ENCODE measurements around the gene CSPG5. TPM values are rescaled to one million over a fixed set of nuclear protein-coding genes. Genes with fewer than 3 reads are reported as not detected.
A peak's percentile ranks its signal among the peaks of the same experiment; 100 is the strongest.

CSPG5 gene
- total and polyA plus RNA-seq, 2 donors (not counting 1 experiment from before 2014, with no cell fraction given), result 0.04 to 0.99 TPM

DNA sequence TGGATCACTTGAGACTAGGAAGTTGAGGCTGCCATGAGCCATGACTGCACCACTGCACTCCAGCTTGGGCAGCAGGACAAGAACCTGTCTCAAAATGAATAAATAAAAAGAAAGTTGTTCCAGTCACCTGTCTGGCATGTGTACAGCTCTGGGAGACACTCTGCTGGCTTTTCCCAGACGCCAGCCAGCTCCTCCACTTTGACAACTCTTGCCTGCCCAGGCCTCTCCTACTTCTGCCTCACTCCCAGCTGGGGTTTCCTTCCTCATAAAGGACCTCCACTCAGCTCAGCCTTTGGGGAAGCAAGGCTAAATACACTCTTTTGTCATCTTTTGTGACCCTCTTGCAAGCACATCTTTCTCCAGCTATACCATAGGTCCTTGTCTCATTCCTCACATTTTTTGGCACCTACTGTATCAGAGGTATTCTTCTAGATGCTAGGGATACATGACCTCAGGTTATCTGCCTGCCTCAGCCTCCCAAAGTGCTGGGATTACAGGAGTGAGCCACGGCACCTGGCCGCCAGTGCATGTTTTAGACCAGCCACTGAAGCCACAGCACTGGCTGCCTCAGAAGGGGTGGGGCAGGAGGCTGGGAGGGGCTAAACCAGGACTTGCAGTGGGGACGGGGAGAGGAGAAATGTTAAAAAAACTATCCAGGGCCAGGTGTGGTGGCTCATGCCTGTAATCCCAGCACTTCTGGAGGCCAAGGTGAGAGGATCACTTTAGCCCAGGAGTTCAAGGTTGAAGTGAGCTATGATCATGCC is 55.2 kb downstream of the CSPG5 start:
- Mint-ChIP-seq H3K4me3 (no peak overlapping the region), H3K27me3 (no peaks in the 10 kb centered on the region), H3K27ac (no peak overlapping the region), H3K9me3 (ENCODE audit: insufficient read depth) (peaks cover 3% of the 10 kb centered on the region), H3K4me1 (peaks cover 9% of the 10 kb centered on the region)
- Histone ChIP-seq H3K4me3 (ENCODE audit: control extremely low read depth in 1 of 5, extremely low read depth in 1 of 5, insufficient read depth in 1 of 5, low read depth in 2 of 5, low read length in 4 of 5) (no peak overlapping the region), H2AFZ (ENCODE audit: insufficient read depth, low read depth, low read length, poor library complexity, severe bottlenecking) (peak overlapping the region; percentile 71), H3K27ac (ENCODE audit: low read length in 2 of 2) (no peak overlapping the region), H3K9me3 (ENCODE audit: control extremely low read depth in 1 of 3, control insufficient read depth in 2 of 3, insufficient read depth in 1 of 3, low read length in 2 of 3) (peaks cover 0 to 9% (median 0%) of the 10 kb centered on the region in 3 donors), H3K9ac (ENCODE audit: low read length) (no peak overlapping the region), H4K20me1 (ENCODE audit: control insufficient read depth, insufficient read depth, low read length, poor library complexity, severe bottlenecking) (no peaks in the 10 kb centered on the region), H3K79me2 (ENCODE audit: control insufficient read depth, insufficient read depth, low read length) (no peaks in the 10 kb centered on the region), H3K27me3 (replicated peaks in 1 of 4; ENCODE audit: control extremely low read depth in 1 of 4, control insufficient read depth in 3 of 4, insufficient read depth in 4 of 4, low read length in 3 of 4) (no peaks in the 10 kb centered on the region), H3K4me1 (ENCODE audit: control insufficient read depth in 2 of 2, insufficient read depth in 2 of 2, low read length in 2 of 2) (peaks cover 3 to 4% of the 10 kb centered on the region in 2 donors), H3K36me3 (replicated peaks in 1 of 2; ENCODE audit: control extremely low read depth in 1 of 2, control insufficient read depth in 1 of 2, extremely low read depth in 1 of 2, insufficient read depth in 2 of 2, low read length in 1 of 2) (no peaks in the 10 kb centered on the region), H3K4me2 (replicated peaks; ENCODE audit: low read depth, low read length, poor library complexity, severe bottlenecking) (no peak overlapping the region)
- DNase-seq, result no peak
- ChIA-PET CTCF (interaction anchor here (0.6 to 3.9 kb wide), 11 partner anchors 10 to 627 kb away, joined by 3 to 93 read pairs (median 6); partner anchors contain the start of gene ELP6), POLR2A (no interaction called here)
- ATAC-seq (ENCODE audit: low read depth), result no peak
- WGBS (ENCODE audit: insufficient coverage), result 66% methylated on average over 4 of the region's 4 CpGs
- no peak for TF ChIP-seq EZH2 (IDR thresholded peaks at IDR 0.05; ENCODE audit: borderline replicate concordance, insufficient read depth, low read depth, low read length, poor library complexity, severe bottlenecking)
- no peak for TF ChIP-seq CTCF (IDR thresholded peaks at IDR 0.05)
- intact Hi-C loops (cut with micrococcal nuclease), result no loop called here
